T-helper 9 cell (primary cell): ENCODE measurements around the gene RNF113A.
"Not testable (repeated sequence)": the region's sequence is repeated elsewhere in the genome, so short reads cannot be mapped to it uniquely, and the experiment has no call there.

Experiments used
- DNase-seq: peaks from one replicate; pipeline ENCODE4 v3.0.0-alpha.2; 2020

RNF113A gene

GRCh38 chrX:119833905-119834304 is 37.6 kb downstream of the RNF113A start:
- no peak for DNase-seq

GRCh38 chrX:119828446-119828845 is 43.1 kb downstream of the RNF113A start:
- DNase-seq = no peak

- no peak for DNase-seq
Measured at GRCh38 chrX:119826399-119826959, 45.1 kb downstream of the RNF113A start.

GRCh38 chrX:119824221-119824620 is 47.3 kb downstream of the RNF113A start:
- not testable (repeated sequence) for DNase-seq

GRCh38 chrX:119821703-119822102 is 49.8 kb downstream of the RNF113A start:
- DNase-seq = not testable (repeated sequence)
